COLO668 (cell line): ENCODE data around the gene PAQR7.

Source experiments
- DNase-seq: peaks from one replicate; lab custom pipeline; 2025; ENCODE audit not compliant: unreplicated experiment; lab: John Stamatoyannopoulos, UW

The PAQR7 gene

DNA sequence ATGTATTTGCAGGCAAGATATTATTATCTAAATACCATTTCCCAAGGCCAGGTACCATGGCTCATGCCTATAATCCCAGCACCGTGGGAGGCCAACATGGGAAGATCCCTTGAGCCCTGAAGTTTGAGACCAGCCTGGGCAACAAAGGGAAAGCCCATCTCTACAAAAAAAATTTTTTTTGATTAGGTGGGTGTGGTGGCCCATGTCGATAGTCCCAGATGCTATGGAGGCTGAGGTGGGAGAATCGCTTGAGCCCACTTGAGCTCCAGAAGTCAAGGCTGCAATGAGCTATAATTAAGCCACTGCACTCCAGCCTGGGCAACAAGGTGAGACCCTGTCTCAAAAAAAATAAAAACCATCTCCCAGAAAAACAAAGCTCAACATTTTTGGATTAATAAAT lies 28.5 kb upstream of the PAQR7 start:
- DNase-seq = no peak

DNA sequence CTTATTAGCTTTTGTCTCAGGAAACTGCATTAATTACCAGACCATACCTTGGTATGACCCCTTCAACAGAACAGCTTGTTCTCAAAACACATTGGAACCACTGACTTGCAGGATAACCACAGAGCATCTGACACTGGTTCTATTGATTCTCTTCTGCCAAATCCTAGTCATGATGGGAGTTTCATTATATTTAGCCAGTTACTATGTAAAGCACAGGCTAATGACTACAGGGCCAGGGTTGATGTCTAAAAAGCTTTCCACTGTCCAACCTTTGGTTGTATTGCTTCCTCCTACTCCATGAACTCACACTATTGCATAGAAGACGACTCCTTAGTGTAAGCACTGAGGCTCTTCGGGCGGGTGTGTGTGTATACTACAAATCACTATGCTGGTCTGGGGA lies 27.0 kb upstream of the PAQR7 start:
- no peak for DNase-seq

DNA sequence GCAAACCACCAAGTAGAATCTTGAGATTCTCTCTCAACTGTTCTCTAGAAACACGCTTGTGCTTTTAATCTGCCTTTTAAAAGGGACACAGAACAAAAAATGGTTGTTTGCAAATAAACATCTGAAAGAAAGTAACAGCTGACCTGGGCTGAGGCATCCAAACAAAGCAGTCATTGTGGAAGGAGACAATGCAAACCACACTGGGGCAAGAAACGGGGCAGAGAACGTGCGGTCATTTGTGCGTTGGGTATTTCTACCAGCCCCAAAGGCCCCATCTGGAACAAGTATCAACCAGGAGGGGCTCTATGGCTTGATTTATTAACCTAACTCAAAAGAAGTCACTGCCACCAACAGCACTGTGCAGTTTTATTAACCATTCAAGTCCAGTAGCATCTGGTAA lies 24.7 kb upstream of the PAQR7 start:
- DNase-seq = no peak

- DNase-seq = no peak
Observed at GRCh38 chr1:25899792-25900191, 24.3 kb upstream of the PAQR7 start.

- DNase-seq = no peak
Observed at GRCh38 chr1:25898223-25899015, 22.9 kb upstream of the PAQR7 start.

DNA sequence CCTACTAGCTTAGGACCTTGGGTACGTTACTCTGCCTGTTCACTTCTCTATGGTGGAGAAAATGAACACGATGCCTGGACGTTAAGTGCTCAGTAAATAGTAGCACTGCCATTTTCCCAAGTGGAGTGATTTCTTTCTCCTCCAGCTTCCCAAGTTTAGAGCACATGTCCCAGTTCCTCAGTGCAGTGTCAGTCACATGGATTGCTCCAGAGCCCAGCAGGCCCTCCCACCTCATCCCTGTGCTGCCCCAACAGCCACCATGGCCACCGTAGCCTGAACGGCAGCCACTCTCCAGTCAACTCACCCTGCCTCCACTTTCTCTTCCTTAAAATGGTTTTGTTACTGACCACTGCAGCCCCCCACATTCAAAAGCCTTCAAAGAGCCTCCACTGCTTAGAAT lies 22.2 kb upstream of the PAQR7 start:
- no peak for DNase-seq

GRCh38 chr1:25896266-25896665 lies 20.8 kb upstream of the PAQR7 start:
- no peak for DNase-seq

GRCh38 chr1:25895365-25895990 lies 20.0 kb upstream of the PAQR7 start:
- peak; percentile 91 for DNase-seq

DNA sequence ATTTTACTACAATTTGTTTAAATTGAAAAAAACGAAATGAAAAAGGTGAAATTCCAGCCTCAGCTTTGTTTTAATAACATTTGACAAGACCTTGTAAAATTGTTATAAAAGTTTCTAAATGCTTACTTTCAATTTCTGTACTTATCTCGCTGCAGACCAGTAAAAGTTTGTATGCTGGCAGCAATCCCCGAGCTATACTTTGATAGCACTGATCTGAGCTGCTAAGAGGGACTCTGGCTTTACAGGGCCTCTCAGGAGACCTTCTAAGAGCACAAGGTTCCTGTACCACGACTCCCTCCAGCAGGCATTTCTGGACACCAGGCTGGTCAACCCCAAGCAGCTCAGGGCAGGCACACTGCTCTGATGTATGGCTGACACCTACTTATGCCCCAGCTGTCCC lies 17.6 kb upstream of the PAQR7 start:
- no peak for DNase-seq

GRCh38 chr1:25891606-25892005 lies 16.1 kb upstream of the PAQR7 start:
- DNase-seq = no peak

DNA sequence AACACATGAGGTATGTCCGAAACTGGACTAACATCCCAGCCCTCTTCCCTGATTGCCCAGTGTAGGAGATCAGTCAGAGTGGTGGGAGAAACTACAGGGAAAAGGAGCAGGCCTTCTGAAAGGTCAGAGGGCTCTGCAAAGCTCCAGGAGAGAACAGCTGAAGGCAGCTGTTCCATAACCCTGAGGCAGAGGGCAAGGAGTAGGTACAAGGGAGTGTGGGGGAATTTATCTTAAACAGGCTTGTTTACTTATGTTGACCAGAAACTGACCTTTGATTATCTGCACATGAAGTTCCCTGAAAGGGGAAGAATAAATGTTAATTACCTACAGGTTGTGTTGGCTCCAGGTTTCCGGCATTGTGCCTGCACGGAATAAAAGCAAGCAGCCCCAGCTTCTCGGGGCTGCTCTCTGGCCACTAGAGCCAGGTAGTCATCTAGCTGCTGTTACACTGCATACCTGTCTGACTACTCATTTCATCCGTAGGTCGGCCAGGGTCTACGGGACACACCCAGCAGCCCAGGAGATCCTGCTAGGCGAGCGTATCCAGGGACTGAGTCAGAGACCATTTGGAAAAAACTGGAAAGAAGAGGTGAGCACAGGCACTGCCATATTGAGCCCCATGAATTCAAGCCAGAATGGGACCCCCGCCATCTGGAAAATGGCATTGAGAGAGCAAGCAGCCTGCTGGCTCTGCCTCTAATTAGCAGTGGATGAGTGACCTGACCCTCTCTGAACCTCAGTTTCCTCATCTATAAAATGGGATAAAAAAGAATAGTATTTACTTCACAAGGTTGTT lies 14.9 kb upstream of the PAQR7 start:
- DNase-seq = no peak

GRCh38 chr1:25889470-25889869 lies 14.0 kb upstream of the PAQR7 start:
- DNase-seq = peak; percentile 74

- DNase-seq = no peak
Observed at GRCh38 chr1:25888426-25888987, 13.0 kb upstream of the PAQR7 start.

GRCh38 chr1:25885602-25886001 lies 10.1 kb upstream of the PAQR7 start:
- DNase-seq = no peak

DNA sequence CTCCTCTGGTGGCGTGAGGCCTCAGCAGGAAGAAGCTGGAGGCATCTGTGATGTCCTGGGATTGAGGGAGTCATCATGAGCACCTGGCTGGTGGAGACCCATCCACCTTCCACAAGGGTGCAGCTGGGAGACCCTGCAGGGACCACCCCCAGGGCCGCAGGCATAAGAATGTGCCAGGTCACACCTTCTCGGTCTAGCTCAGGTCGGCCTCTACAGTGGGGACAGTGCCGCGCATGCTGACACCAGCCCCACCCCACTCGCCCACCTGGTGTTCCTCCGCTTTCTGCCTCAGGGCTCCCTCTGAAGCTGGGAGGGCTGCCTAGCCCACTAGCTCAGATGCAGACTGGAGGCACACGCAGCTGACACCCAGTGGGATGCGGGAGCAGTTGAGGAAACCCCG lies 5.8 kb upstream of the PAQR7 start:
- no peak for DNase-seq

GRCh38 chr1:25880518-25880917 lies 5.0 kb upstream of the PAQR7 start:
- DNase-seq = no peak

DNA sequence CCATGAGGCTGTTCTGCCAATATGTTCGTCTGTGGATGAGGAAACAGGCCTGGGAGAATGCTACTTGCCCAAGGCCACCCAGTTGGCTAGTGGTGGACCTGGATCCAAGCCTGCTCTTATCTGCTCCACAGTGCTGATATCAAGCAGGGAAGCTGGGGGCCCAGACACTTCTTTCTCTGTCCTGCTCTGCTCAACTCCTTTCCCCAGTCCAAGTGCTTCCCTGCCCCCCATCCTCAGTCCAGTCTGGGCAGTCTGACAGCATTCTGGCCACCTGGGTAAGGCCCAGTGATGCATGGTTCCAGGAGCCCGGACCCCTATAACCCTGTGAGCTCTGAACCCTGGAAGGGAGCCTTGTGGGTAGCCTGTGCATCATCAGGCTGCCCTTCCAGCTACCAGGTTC lies 4.2 kb upstream of the PAQR7 start:
- DNase-seq = no peak

DNA sequence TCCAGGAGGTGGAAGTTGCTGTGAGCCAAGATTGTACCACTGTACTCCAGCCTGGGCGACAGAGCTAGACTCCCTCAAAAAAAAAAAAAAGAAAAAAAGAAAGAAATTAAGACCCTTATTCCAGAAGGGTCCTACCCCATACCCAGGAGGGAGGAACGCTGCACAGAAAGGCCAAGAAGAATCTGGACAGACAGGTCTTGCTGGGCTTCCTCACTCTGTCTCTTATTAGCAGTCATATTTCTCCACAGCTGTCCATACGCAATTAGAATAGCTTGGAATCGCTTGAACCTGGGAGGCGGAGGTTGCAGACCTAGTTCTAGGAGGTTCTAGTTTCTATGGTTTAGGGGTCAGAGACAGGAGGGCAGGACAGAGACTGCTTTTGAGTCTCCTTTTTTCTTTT lies 3.2 kb upstream of the PAQR7 start:
- DNase-seq = no peak

- DNase-seq = no peak
Observed at GRCh38 chr1:25877155-25877554, 1.6 kb upstream of the PAQR7 start.

GRCh38 chr1:25876693-25877077 lies 1.2 kb upstream of the PAQR7 start:
- DNase-seq = no peak

DNA sequence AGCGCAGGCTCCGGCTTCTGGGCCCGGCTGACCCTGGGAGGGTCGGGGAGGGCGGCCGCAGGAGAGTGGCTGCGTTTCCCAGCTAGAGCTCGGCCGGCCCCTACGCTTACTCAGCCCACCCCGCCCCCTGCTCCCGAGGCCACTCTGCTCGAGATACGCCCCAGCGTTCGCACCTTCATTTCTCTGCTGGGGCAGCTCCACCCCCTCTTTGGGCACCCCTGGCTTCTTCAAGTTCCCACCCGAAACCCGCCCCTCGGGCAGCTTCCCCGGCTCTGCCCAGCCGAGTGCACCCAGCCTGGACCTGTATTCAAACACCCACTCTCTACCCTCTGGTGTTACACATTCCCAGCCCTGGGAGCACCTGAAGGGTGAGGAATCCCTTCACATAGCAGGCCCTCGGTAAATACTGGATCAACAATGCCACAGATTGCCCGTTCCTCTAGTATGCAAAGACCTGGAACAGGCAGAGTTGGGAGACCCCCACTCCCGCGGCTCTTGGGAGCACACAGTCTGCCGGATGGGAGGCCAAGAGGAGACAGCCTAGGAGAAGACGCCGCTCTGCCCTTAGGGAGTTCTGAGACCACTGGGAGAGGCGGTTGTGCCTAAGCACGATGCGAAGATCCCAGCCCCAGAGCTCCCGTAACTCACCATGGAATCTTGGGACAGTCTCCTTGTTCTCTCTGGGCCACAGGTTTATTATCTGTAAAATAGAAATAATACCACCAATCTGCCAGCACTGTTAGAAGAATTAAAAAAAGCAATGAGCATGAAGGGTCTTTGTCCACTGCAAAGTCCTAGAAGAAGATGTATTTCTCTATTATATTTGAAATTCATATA lies 566 bp upstream of the PAQR7 start:
- no peak for DNase-seq
